IPS DF 19.7 (cell line): ENCODE data around the gene SEMA6C.
A peak's percentile ranks its signal among the peaks of the same experiment; 100 is the strongest.
"Not testable (repeated sequence)": the region's sequence is repeated elsewhere in the genome, so short reads cannot be mapped to it uniquely, and the experiment has no call there.

Experiments
- DNase-seq: peaks from one replicate; pipeline ENCODE4 v3.0.0-alpha.2; 2013; ENCODE audit warnings: low read depth, low spot score

SEMA6C gene

GRCh38 chr1:151146412-151147131 is at the start of gene SEMA6C:
Gene SEMA6C (minus strand): TSS chr1:151146631. CDS start chr1:151142621, 4,010 bp downstream.
- no peak for DNase-seq

- DNase-seq = not testable (repeated sequence)
These were observed 48.6 kb upstream of the SEMA6C start for GRCh38 chr1:151194894-151195594.

- no peak for DNase-seq
These were observed 47.4 kb upstream of the SEMA6C start for GRCh38 chr1:151193856-151194255.

GRCh38 chr1:151193304-151193703 is 46.9 kb upstream of the SEMA6C start:
- no peak for DNase-seq

- DNase-seq = no peak
These were observed 45.6 kb upstream of the SEMA6C start for GRCh38 chr1:151192047-151192446.

GRCh38 chr1:151189637-151190445 is 43.4 kb upstream of the SEMA6C start, which contains the start of gene VPS72:
Gene VPS72 (minus strand): TSS chr1:151190197. CDS start chr1:151190121, 76 bp downstream.
- peak; percentile 80 for DNase-seq

GRCh38 chr1:151188667-151189066 is 42.2 kb upstream of the SEMA6C start:
- DNase-seq = not testable (repeated sequence)

- DNase-seq = no peak
These were observed 40.8 kb upstream of the SEMA6C start for GRCh38 chr1:151187205-151187604.

- no peak for DNase-seq
These were observed 37.8 kb upstream of the SEMA6C start for GRCh38 chr1:151184211-151184610.

GRCh38 chr1:151176514-151177045 is 30.1 kb upstream of the SEMA6C start:
- DNase-seq = no peak

GRCh38 chr1:151175863-151176262 is 29.4 kb upstream of the SEMA6C start, which contains the start of gene TMOD4:
Gene TMOD4 (minus strand): TSS chr1:151175981. CDS start chr1:151174875, 1,106 bp downstream.
- DNase-seq = no peak

GRCh38 chr1:151175041-151175741 is 28.8 kb upstream of the SEMA6C start:
- DNase-seq = no peak

- no peak for DNase-seq
These were observed 24.8 kb upstream of the SEMA6C start for GRCh38 chr1:151171190-151171589.

- no peak for DNase-seq
These were observed 20.7 kb upstream of the SEMA6C start for GRCh38 chr1:151167116-151167515.

- DNase-seq = no peak
These were observed 20.1 kb upstream of the SEMA6C start for GRCh38 chr1:151166505-151166956.

GRCh38 chr1:151165738-151166504 is 19.5 kb upstream of the SEMA6C start, which contains the start of the genes LYSMD1 and SCNM1:
Gene LYSMD1 (minus strand): TSS chr1:151165902. CDS start chr1:151165258, 644 bp downstream.
Gene SCNM1 (plus strand): TSS chr1:151166144. CDS start chr1:151166153, 9 bp downstream.
- DNase-seq = peak; percentile 97

- DNase-seq = no peak
These were observed 18.9 kb upstream of the SEMA6C start for GRCh38 chr1:151165281-151165737.

GRCh38 chr1:151164732-151165280 is 18.4 kb upstream of the SEMA6C start:
- no peak for DNase-seq

GRCh38 chr1:151159373-151159772 is 12.9 kb upstream of the SEMA6C start:
- no peak for DNase-seq
